Head of caudate nucleus (tissue), 42 donors: Measurements from ENCODE around the gene GPR161.

Source experiments
- DNase-seq, 42 donors: peaks; one replicate each; pipeline versions ENCODE4 v3.0.0 to v3.0.0-alpha.2; 2020 to 2021; ENCODE audit warnings: mixed read lengths in 7 of 42
- intact Hi-C: fragments of 100-400 bp; cut with DNase I; formaldehyde crosslinking; loops from one replicate; pipeline ENCODE4 v1.15.0; 2022

GPR161 gene

DNA sequence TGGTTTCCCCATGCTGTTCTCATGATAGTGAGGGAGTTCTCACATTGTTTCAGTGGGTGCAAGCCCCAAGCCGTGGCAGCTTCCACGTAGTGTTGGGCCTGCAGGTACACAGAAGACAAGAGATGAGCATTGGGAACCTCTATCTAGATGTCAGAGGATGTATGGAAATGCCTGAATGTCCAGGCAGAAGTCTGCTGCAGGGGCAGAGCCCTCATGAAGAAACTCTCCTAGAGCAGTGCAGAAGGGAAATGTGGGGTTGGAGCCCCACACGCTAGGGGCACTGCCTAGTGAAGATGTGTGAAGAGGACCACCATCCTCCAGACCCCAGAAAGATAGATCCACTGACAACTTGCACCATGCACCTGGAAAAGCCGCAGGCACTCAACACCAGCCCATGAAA, 17.0 kb downstream of the GPR161 start:
- intact Hi-C loops, result no loop called here
- DNase-seq, result no peak

- DNase-seq, result no peak
- intact Hi-C loops, result no loop called here
These were observed 20.4 kb downstream of the GPR161 start for GRCh38 chr1:168116327-168116799.

DNA sequence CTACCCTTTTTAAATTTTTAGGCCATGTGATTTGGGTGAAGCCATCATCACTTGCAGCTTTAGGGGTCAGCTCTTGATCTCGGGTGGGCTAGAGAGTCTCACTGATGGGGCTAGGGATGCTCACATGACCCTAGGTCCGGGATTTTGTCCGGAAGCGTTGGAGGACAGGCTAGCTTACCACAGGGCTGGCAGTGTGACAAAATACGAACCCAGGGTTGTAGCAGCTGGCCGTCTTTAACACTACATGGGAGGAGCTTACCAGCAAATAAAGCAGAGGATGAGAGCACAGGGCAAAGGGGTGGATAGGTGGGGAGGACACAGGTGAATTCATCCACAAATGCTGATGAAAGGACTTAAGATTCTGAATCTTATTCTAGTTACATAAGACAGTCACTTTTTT, 21.9 kb downstream of the GPR161 start:
- no peak for DNase-seq
- intact Hi-C loops, result no loop called here

DNA sequence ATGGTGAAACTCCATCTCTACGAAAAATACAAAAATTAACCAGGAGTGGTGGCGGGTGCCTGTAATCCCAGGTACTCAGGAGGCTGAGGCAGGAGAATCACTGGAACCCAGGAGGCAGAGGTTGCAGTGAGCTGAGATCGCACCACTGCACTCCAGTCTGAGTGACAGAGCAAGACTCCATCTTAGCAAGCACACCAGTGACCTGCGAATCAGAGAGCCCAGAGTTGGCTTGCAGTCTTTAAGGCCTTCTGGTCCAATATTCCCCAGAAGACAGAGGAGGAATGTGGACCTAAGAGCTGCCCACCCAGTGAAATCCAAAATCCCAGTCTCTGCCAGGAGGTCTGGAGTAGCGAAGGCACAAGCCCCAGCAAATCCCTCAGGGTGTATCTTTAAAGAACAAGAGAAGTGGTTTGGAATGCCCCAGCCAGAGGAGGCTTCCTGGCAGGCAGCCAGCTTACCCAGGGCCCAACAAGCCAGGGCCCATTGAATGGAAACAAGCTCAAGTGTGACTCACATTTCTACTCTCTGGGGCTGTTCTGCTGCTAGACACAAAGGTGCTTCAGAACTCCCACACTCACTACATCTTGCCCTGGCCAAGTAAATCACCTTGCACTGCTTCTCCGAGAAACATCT, 23.9 kb downstream of the GPR161 start:
- intact Hi-C loops, result no loop called here
- peak in 11 of 42 donors; percentile 14 to 71 (median 37) for DNase-seq

- intact Hi-C loops, result no loop called here
- no peak for DNase-seq
These were observed 25.7 kb downstream of the GPR161 start for GRCh38 chr1:168110896-168111545.

DNA sequence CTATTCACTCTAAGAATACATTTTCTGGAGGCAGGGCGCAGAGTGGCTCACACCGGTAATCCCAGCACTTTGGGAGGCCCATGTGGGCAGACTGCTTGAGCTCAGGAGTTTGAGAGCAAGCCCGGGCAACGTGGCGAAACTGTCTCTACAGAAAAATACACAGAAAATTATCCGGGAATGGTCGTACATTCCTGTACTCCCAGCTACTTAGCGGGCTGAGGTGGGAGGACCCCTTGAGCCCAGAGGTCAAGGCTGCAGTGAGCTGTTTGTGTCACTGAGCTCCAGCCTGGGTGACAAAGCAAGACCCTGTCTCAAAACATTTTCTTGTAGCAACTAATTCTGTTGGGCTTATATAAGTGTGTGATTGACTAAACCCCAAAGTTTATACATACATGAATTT, 30.5 kb downstream of the GPR161 start:
- intact Hi-C loops, result no loop called here
- no peak for DNase-seq

DNA sequence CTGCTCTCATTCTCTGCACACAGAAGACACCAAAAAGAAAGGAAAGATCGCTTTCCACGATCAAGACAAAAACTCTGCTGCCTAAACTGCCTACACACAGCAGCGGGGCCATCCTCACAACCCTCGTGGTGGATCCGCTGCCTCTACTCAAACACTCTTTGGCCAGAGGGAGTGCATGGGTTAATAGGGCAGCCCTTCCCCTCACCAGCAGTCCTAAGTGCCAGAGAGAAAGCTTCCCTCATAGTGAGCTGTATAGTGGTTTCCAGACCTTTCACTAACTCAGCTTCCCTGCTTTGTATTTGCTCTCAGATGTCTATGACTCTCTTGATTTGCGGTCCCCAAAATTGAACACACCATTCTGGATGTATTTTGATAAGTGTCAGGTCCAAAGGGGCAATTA, 30.9 kb downstream of the GPR161 start:
- intact Hi-C loops, result no loop called here
- no peak for DNase-seq

DNA sequence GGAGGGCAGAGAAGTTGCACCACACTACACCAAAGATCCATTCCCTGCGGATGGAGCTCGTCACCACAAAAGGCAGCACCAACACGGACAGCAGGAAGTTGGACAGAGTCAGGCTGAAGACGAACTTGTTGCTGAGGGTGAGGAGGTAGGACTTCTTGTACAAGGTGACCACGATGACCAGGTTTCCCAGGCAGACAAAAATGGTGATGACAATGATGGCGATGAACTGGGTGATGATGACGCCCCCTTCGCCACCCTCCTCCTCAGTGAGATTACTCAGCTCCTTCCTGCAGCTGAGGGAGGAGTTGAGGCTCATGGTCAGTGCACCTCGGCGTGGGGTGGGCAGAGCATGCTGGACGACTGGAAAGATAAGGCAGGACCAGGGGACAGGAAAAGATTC, 32.2 kb downstream of the GPR161 start:
- intact Hi-C loops, result no loop called here

GRCh38 chr1:168102487-168102886, 34.2 kb downstream of the GPR161 start:
- intact Hi-C loops, result no loop called here
- DNase-seq, result no peak

More for the DNA sequence above, 32.2 kb downstream of the GPR161 start:
- no peak for DNase-seq

- intact Hi-C loops, result no loop called here
- DNase-seq, result no peak
These were observed 35.4 kb downstream of the GPR161 start for GRCh38 chr1:168101336-168101735.

DNA sequence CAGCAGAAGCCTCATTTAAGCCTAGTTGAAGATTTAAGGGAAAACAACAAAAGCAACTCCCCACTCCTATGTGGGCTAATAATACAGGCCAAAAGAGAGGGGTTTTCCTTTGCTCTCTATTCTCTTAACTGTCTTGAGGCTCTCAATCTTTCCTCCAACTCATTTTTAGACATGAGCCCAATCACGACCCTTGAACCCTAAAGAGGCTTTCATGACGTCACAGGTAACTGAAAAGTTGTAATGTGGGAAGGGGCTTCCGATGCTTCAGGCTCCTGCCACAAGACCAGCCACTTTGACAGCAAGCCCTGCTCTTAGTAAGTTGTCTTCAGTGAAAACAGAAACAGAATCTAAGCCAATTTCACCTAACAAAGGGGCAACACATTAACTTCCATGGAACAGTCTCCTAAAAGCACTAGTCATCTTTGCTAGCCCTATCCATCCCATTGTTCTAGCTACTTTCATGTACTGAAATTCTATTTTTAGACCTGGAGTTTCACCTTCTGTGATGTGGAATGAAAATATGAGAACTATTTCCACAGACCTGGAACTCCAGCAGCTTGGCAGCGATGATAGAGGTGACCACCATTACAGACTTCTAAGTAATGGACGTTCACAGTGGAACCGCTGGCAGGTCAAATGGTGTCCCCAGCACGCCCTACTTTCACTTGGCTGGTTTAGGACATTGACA, 36.3 kb downstream of the GPR161 start:
- intact Hi-C loops, result no loop called here
- DNase-seq, result no peak

DNA sequence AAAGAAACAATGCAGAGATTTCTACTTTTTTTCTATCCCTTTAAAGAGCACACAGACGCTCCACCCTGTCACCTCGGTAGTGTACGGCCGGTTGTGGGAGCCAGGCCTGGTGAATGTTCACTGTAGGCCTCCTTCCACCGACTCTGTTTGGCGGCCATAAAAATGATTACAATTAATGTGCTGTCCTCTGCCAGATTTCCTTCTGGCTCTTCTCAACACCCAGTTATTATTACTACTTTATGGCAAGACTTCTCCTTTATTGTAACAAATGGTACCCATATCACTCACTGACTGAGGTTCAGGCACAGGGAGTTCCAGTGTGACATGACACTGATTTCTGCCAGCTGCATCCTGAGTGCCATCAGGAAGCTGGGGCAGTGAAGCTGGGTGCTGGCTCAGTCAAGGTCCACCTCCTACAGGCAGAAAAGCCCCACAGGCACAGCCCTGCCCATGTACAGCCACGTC, 37.4 kb downstream of the GPR161 start:
- DNase-seq, result peak in 1 of 42 donors; percentile 15
- intact Hi-C loops, result no loop called here

- DNase-seq, result no peak
- intact Hi-C loops, result no loop called here
These were observed 38.0 kb downstream of the GPR161 start for GRCh38 chr1:168098534-168099320.

GRCh38 chr1:168097921-168098528, 38.7 kb downstream of the GPR161 start:
- peak in 1 of 42 donors; percentile 27 for DNase-seq
- intact Hi-C loops, result no loop called here

DNA sequence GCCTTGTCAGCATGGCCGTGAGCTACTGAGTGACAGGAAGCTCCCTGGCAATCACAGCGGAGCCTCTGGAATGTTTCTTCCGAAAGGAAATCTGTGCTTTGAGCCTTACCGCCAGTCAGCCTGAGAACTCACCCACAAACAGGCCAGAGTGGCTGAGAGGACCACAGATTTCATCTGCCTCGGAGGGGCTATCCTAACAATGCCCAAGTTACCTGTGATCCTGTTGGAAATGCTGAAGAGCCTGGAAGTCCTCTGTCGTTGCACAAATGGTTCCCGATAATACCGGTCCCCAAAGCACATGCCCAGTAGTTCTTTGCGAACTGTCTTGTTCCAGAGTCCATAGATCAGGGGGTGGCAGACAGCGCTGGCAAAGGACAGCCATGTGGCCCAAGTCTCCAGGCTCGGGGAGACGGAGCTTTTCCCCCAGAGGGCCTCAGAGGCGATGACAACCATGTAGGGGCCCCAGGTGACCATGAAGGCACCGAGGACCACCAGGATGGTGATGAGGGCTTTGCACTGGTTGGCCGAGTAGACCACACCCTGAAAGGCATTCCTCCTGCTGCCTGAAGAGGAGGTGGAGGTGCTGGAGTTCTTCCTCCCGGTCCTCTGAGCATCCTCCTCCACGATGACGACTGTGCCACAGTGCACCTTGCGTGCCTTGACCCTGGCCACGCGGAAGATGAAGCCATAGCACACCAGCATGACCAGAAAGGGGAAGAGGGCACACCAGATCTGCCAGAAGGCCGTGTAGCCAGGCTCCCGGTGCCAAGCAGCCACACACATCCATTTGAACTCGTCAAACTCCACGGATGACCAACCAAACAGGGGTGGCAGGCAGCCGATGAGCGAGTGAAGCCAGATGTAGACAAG, 40.2 kb downstream of the GPR161 start:
- DNase-seq, result no peak
- intact Hi-C loops, result no loop called here

GRCh38 chr1:168095476-168095875, 41.3 kb downstream of the GPR161 start:
- intact Hi-C loops, result no loop called here
- no peak for DNase-seq

GRCh38 chr1:168093616-168094015, 43.1 kb downstream of the GPR161 start:
- intact Hi-C loops, result no loop called here
- no peak for DNase-seq
